Naive thymus-derived CD4-positive, alpha-beta T cell (primary cell): Measurements from ENCODE around the gene TSEN54. TPM values are rescaled to one million over a fixed set of nuclear protein-coding genes. Genes with fewer than 3 reads are reported as not detected.

Experiments used
- ATAC-seq: fragments of 150-1000 bp; cut with Tn5 transposase; 2 replicates; pipeline ENCODE4 v1.10.0; 2021; ENCODE audit warnings: mild to moderate bottlenecking, moderate library complexity
- CTCF ChIA-PET: fragments of 350-600 bp; sonication (Branson Sonifier 250); formaldehyde crosslinking; loops from one replicate; lab custom pipeline; 2021; ENCODE audit warnings: antibody characterized with exemption; lab: Charles Lee
- POLR2A ChIA-PET: fragments of 350-600 bp; sonication (Branson Sonifier 250); formaldehyde crosslinking; loops from one replicate; lab custom pipeline; 2021; ENCODE audit warnings: antibody characterized with exemption, inconsistent platforms; lab: Charles Lee
- DNase-seq, 9 donors: peaks; one replicate each; pipeline versions ENCODE4 v3.0.0 to v3.0.0-alpha.2; 2020 to 2022; ENCODE audit warnings: mixed read lengths in 1 of 9
- H3K27ac ChIP-seq: one replicate; pipeline ENCODE4 v1.7.0; 2013; ENCODE audit warnings: mild to moderate bottlenecking, low read depth, low read length, moderate library complexity
- H3K27me3 ChIP-seq, 2 donors: one replicate each; pipeline ENCODE4 v1.7.0; 2013; ENCODE audit warnings: low read length in 2 of 2, mild to moderate bottlenecking in 2 of 2, moderate library complexity in 2 of 2; ENCODE audit not compliant: control insufficient read depth in 2 of 2, insufficient read depth in 2 of 2
- H3K36me3 ChIP-seq, 3 experiments: 1 replicate in 2 of 3; 2 replicates in 1 of 3; pipeline ENCODE4 v1.7.0; 2013; ENCODE audit warnings: low read length in 3 of 3, mild to moderate bottlenecking in 3 of 3, moderate library complexity in 1 of 3; ENCODE audit not compliant: insufficient read depth in 3 of 3, control insufficient read depth in 2 of 3
- H3K4me1 ChIP-seq, 2 donors: one replicate each; pipeline ENCODE4 v1.7.0; 2013; ENCODE audit warnings: low read length in 2 of 2, mild to moderate bottlenecking in 2 of 2, moderate library complexity in 1 of 2; ENCODE audit not compliant: control insufficient read depth in 2 of 2, insufficient read depth in 2 of 2
- H3K4me3 ChIP-seq: 2 replicates; pipeline ENCODE4 v1.7.0; 2013; ENCODE audit warnings: mild to moderate bottlenecking, low read length
- H3K9me3 ChIP-seq, 3 experiments: 1 replicate in 2 of 3; 2 replicates in 1 of 3; pipeline ENCODE4 v1.7.0; 2013; ENCODE audit warnings: low read length in 3 of 3; ENCODE audit not compliant: control insufficient read depth in 2 of 3
- H3K27ac Mint-ChIP-seq, 9 donors: one replicate each; pipeline ENCODE4 v1.8.0; 2020 to 2022; ENCODE audit warnings: mixed read lengths in 9 of 9, mild to moderate bottlenecking in 8 of 9, moderate library complexity in 5 of 9, inconsistent platforms in 2 of 9
- H3K27me3 Mint-ChIP-seq, 5 donors: one replicate each; pipeline ENCODE4 v1.8.0; 2021 to 2022; ENCODE audit warnings: mixed read lengths in 5 of 5, mild to moderate bottlenecking in 1 of 5
- H3K36me3 Mint-ChIP-seq, 5 donors: one replicate each; pipeline ENCODE4 v1.8.0; 2020 to 2022; ENCODE audit warnings: mixed read lengths in 5 of 5, mild to moderate bottlenecking in 3 of 5, inconsistent platforms in 1 of 5
- H3K4me1 Mint-ChIP-seq, 7 donors: one replicate each; pipeline ENCODE4 v1.8.0; 2020 to 2022; ENCODE audit warnings: mixed read lengths in 7 of 7, mild to moderate bottlenecking in 3 of 7, inconsistent platforms in 1 of 7
- H3K4me3 Mint-ChIP-seq, 10 donors: one replicate each; pipeline ENCODE4 v1.8.0; 2020 to 2022; ENCODE audit warnings: mild to moderate bottlenecking in 10 of 10, mixed read lengths in 10 of 10, moderate library complexity in 6 of 10, inconsistent platforms in 2 of 10
- H3K9me3 Mint-ChIP-seq, 11 donors: one replicate each; pipeline ENCODE4 v1.8.0; 2020 to 2022; ENCODE audit warnings: mixed read lengths in 11 of 11, mild to moderate bottlenecking in 4 of 11, inconsistent platforms in 1 of 11, moderate library complexity in 1 of 11
- intact Hi-C, 2 donors: fragments of 100-400 bp; cut with micrococcal nuclease; formaldehyde crosslinking; loops; one replicate each; pipeline ENCODE4 v1.15.1; 2023
- polyA plus RNA-seq, 2 donors: library from polyadenylated mRNA; unstranded; fragments of 300-500 nt; fragmentation: Illumina TruSeq; gene quantifications; one replicate each; pipeline ENCODE4 v1.2.3, GENCODE V29; 2021
- total RNA-seq, 6 experiments: library from RNA in 5 of 6; stranded (reverse) in 5 of 6; gene quantifications; 1 replicate in 5 of 6; 2 replicates in 1 of 6; pipeline ENCODE4 v1.2.3 and lab custom pipeline; 2021 to 2026

The TSEN54 gene
- total and polyA plus RNA-seq, 7 experiments from 2014 or later = 36.2 to 85.0 (median 56.7) TPM

- Mint-ChIP-seq H3K4me3 (peak overlapping the region in 7 of 10 donors; percentile 27 to 81 (median 34)), H3K9me3 (peaks cover 0 to 2% (median 0%) of the 10 kb centered on the region in 11 donors), H3K27me3 (peaks cover 0 to 14% (median 0%) of the 10 kb centered on the region in 5 donors), H3K36me3 (peaks cover 0 to 20% (median 5%) of the 10 kb centered on the region in 5 donors), H3K4me1 (peaks cover 18 to 28% (median 22%) of the 10 kb centered on the region in 7 donors), H3K27ac (no peak overlapping the region)
- intact Hi-C loops = loop anchor here (1.0 to 5.0 kb wide), 4 partner anchors 59 to 243 kb away; partner anchors contain the start of genes MIF4GD (in 1 of the 2), RECQL5 (in 1 of the 2), SAP30BP (in 1 of the 2) and TMEM94 (in 1 of the 2)
- peaks cover 23 to 25% of the 10 kb centered on the region in 2 donors for H3K4me1 ChIP-seq
- H3K9me3 ChIP-seq = no peaks in the 10 kb centered on the region
- CTCF ChIA-PET = interaction anchor here (1.4 kb wide), 1 partner anchor 90 kb away, joined by 3 read pairs; no protein-coding TSS in a partner anchor
- no peak overlapping the region for H3K27ac ChIP-seq
- H3K4me3 ChIP-seq = peak overlapping the region; percentile 97
- DNase-seq (no peak), ATAC-seq (no peak)
- H3K36me3 ChIP-seq = peaks cover 8 to 12% (median 10%) of the 10 kb centered on the region in 3 experiments
- H3K27me3 ChIP-seq = no peaks in the 10 kb centered on the region
- POLR2A ChIA-PET = interaction anchor here (0.9 to 1.0 kb wide), 2 partner anchors 9 to 59 kb away, joined by 4 read pairs; no protein-coding TSS in a partner anchor
Measured at GRCh38 chr17:75514919-75515495, 1.3 kb upstream of the TSEN54 start.

- Histone ChIP-seq H3K27me3 (no peaks in the 10 kb centered on the region), H3K9me3 (no peaks in the 10 kb centered on the region), H3K27ac (no peak within 1 kb of the TSS), H3K4me3 (peak within 1 kb of the TSS; percentile 97), H3K4me1 (peaks cover 23 to 25% of the 10 kb centered on the region in 2 donors), H3K36me3 (peaks cover 8 to 18% (median 10%) of the 10 kb centered on the region in 3 experiments)
- Mint-ChIP-seq H3K4me1 (peaks cover 18 to 28% (median 22%) of the 10 kb centered on the region in 7 donors), H3K4me3 (peak within 1 kb of the TSS; percentile 69 to 85 (median 78)), H3K9me3 (peaks cover 0 to 2% (median 0%) of the 10 kb centered on the region in 11 donors), H3K36me3 (peaks cover 0 to 20% (median 5%) of the 10 kb centered on the region in 5 donors), H3K27me3 (peaks cover 0 to 14% (median 0%) of the 10 kb centered on the region in 5 donors), H3K27ac (peak within 1 kb of the TSS in 4 of 9 donors; percentile 36 to 63 (median 47))
- ATAC-seq (peak; percentile 80), DNase-seq (peak; percentile 57 to 88 (median 70))
- intact Hi-C loops = loop anchor here (1.0 to 5.0 kb wide), 10 partner anchors 10 to 269 kb away; partner anchors contain the start of genes GRB2 (in 2 of the 2), LLGL2 (in 2 of the 2), MIF4GD (in 2 of the 2) and SLC25A19 (in 2 of the 2)
- ChIA-PET POLR2A (interaction anchor here (0.6 to 1.9 kb wide), 8 partner anchors 9 to 427 kb away, joined by 3 to 19 read pairs (median 4); partner anchors contain the start of genes LLGL2 and TMEM94), CTCF (interaction anchor here (0.8 to 1.3 kb wide), 5 partner anchors 9 to 93 kb away, joined by 3 to 5 read pairs (median 4); partner anchors contain the start of gene LLGL2)
Measured at GRCh38 chr17:75515496-75516254, 653 bp upstream of the TSEN54 start, which contains the start of gene CASKIN2. TSS of gene CASKIN2 (minus strand) at chr17:75515537. CDS start at chr17:75513804, 1,733 bp downstream.

- Histone ChIP-seq H3K9me3 (no peaks in the 10 kb centered on the region), H3K4me3 (peak overlapping the region; percentile 74), H3K36me3 (peaks cover 8 to 26% (median 10%) of the 10 kb centered on the region in 3 experiments), H3K27me3 (no peaks in the 10 kb centered on the region), H3K4me1 (peaks cover 23 to 25% of the 10 kb centered on the region in 2 donors), H3K27ac (peak overlapping the region; percentile 71)
- ATAC-seq (peak; percentile 0), DNase-seq (peak in 4 of 9 donors; percentile 29 to 65 (median 34))
- Mint-ChIP-seq H3K4me1 (peaks cover 18 to 28% (median 24%) of the 10 kb centered on the region in 7 donors), H3K36me3 (peaks cover 0 to 20% (median 5%) of the 10 kb centered on the region in 5 donors), H3K27ac (peak overlapping the region; percentile 32 to 96 (median 92)), H3K4me3 (peak overlapping the region; percentile 77 to 87 (median 82)), H3K9me3 (peaks cover 0 to 2% (median 0%) of the 10 kb centered on the region in 11 donors), H3K27me3 (peaks cover 0 to 14% (median 0%) of the 10 kb centered on the region in 5 donors)
- intact Hi-C loops = loop anchor here (1.0 to 5.0 kb wide), 10 partner anchors 9 to 268 kb away; partner anchors contain the start of genes GRB2 (in 2 of the 2), LLGL2 (in 2 of the 2), MIF4GD (in 2 of the 2) and SLC25A19 (in 2 of the 2)
- CTCF ChIA-PET = interaction anchor here (0.8 to 1.3 kb wide), 7 partner anchors 8 to 227 kb away, joined by 3 to 6 read pairs (median 4); partner anchors contain the start of genes LLGL2 and SLC25A19
- POLR2A ChIA-PET = interaction anchor here (0.6 to 1.9 kb wide), 15 partner anchors 8 to 428 kb away, joined by 3 to 19 read pairs (median 4); partner anchors contain the start of genes GRB2, LLGL2 and TMEM94
Measured at GRCh38 chr17:75516619-75517296, 430 bp downstream of the TSEN54 start.

- Histone ChIP-seq H3K4me3 (peak overlapping the region; percentile 74), H3K9me3 (no peaks in the 10 kb centered on the region), H3K36me3 (peaks cover 8 to 32% (median 10%) of the 10 kb centered on the region in 3 experiments), H3K27ac (peak overlapping the region; percentile 71), H3K4me1 (peaks cover 23 to 25% of the 10 kb centered on the region in 2 donors), H3K27me3 (no peaks in the 10 kb centered on the region)
- Mint-ChIP-seq H3K4me1 (peaks cover 18 to 28% (median 24%) of the 10 kb centered on the region in 7 donors), H3K36me3 (peaks cover 0 to 20% (median 5%) of the 10 kb centered on the region in 5 donors), H3K9me3 (peaks cover 0 to 2% (median 0%) of the 10 kb centered on the region in 11 donors), H3K27ac (peak overlapping the region; percentile 80 to 96 (median 92)), H3K4me3 (peak overlapping the region; percentile 77 to 87 (median 82)), H3K27me3 (peaks cover 0 to 14% (median 0%) of the 10 kb centered on the region in 5 donors)
- ATAC-seq = no peak
- ChIA-PET POLR2A (interaction anchor here (0.6 to 1.9 kb wide), 9 partner anchors 10 to 387 kb away, joined by 3 to 15 read pairs (median 5); partner anchors contain the start of genes GRB2 and TMEM94), CTCF (interaction anchor here (1.2 to 1.3 kb wide), 2 partner anchors 30 to 228 kb away, joined by 4 to 6 read pairs; partner anchors contain the start of gene SLC25A19)
- peak in 1 of 9 donors; percentile 33 for DNase-seq
- intact Hi-C loops = loop anchor here (2.0 to 5.0 kb wide), 3 partner anchors 150 to 267 kb away; partner anchors contain the start of genes MIF4GD (in 1 of the 2), RECQL5 (in 1 of the 2), SAP30BP (in 1 of the 2) and UNK (in 1 of the 2)
Measured at GRCh38 chr17:75517297-75517865, 1.1 kb downstream of the TSEN54 start.

- no peaks in the 10 kb centered on the region for H3K27me3 ChIP-seq
- H3K27ac Mint-ChIP-seq = peak overlapping the region; percentile 80 to 96 (median 92)
- peaks cover 8 to 37% (median 10%) of the 10 kb centered on the region in 3 experiments for H3K36me3 ChIP-seq
- peak overlapping the region; percentile 74 for H3K4me3 ChIP-seq
- H3K27me3 Mint-ChIP-seq = peaks cover 0 to 10% (median 0%) of the 10 kb centered on the region in 5 donors
- intact Hi-C loops = loop anchor here (1.0 to 5.0 kb wide), 3 partner anchors 17 to 246 kb away; partner anchors contain the start of genes MIF4GD (in 1 of the 2), RECQL5 (in 1 of the 2) and SAP30BP (in 1 of the 2)
- DNase-seq (peak in 7 of 9 donors; percentile 53 to 82 (median 79)), ATAC-seq (peak; percentile 54)
- CTCF ChIA-PET = interaction anchor here (0.9 kb wide), 1 partner anchor 13 kb away, joined by 4 read pairs; no protein-coding TSS in a partner anchor
- peaks cover 23 to 25% of the 10 kb centered on the region in 2 donors for H3K4me1 ChIP-seq
- peak overlapping the region; percentile 77 to 87 (median 82) for H3K4me3 Mint-ChIP-seq
- H3K27ac ChIP-seq = peak overlapping the region; percentile 71
- POLR2A ChIA-PET = interaction anchor here (0.6 to 1.6 kb wide), 6 partner anchors 9 to 229 kb away, joined by 3 to 7 read pairs (median 4); partner anchors contain the start of genes GRB2 and SLC25A19
- H3K9me3 ChIP-seq = no peaks in the 10 kb centered on the region
- H3K4me1 Mint-ChIP-seq = peaks cover 18 to 28% (median 24%) of the 10 kb centered on the region in 7 donors
- peaks cover 0 to 22% (median 7%) of the 10 kb centered on the region in 5 donors for H3K36me3 Mint-ChIP-seq
- H3K9me3 Mint-ChIP-seq = peaks cover 0 to 2% (median 0%) of the 10 kb centered on the region in 11 donors
Measured at GRCh38 chr17:75518201-75518600, 1.9 kb downstream of the TSEN54 start.
